WTC11 (cell line): Measurements from ENCODE around the gene COL13A1. TPM values are rescaled to one million over a fixed set of nuclear protein-coding genes. Genes with fewer than 3 reads are reported as not detected.

Experiments
- ATAC-seq: fragments of 200-7000 bp; cut with Tn5 transposase; 2 replicates; pipeline ENCODE4 v1.10.0; 2021; ENCODE audit warnings: mild to moderate bottlenecking, moderate library complexity
- CTCF ChIA-PET: fragments of 300-600 bp; sonication (Branson Sonifier 250); formaldehyde crosslinking; loops from one replicate; lab custom pipeline; 2021; ENCODE audit warnings: antibody characterized with exemption; lab: Charles Lee
- POLR2A ChIA-PET: fragments of 350-600 bp; sonication (Branson Sonifier 250); formaldehyde crosslinking; loops from one replicate; lab custom pipeline; 2021; ENCODE audit warnings: antibody characterized with exemption; lab: Charles Lee
- DNase-seq: peaks from one replicate; pipeline ENCODE4 v3.0.0; 2021; ENCODE audit warnings: low spot score
- H3K27ac Mint-ChIP-seq: 2 replicates; pipeline ENCODE4 v1.8.0; 2021; ENCODE audit warnings: mixed read lengths
- H3K27me3 Mint-ChIP-seq: 2 replicates; pipeline ENCODE4 v1.8.0; 2021; ENCODE audit warnings: low read depth, mild to moderate bottlenecking, moderate library complexity, mixed read lengths
- H3K36me3 Mint-ChIP-seq: 2 replicates; pipeline ENCODE4 v1.8.0; 2021; ENCODE audit warnings: mixed read lengths
- H3K4me1 Mint-ChIP-seq: 2 replicates; pipeline ENCODE4 v1.8.0; 2022; ENCODE audit warnings: mixed read lengths
- H3K4me3 Mint-ChIP-seq: 2 replicates; pipeline ENCODE4 v1.8.0; 2021; ENCODE audit warnings: mild to moderate bottlenecking, moderate library complexity, mixed read lengths
- H3K9me3 Mint-ChIP-seq: 2 replicates; pipeline ENCODE4 v1.8.0; 2021; ENCODE audit warnings: mixed read lengths
- ATF6 ChIP-seq: sonication (generic); formaldehyde crosslinking; IDR thresholded peaks from 2 replicates; pipeline ENCODE4 v1.8.1; 2023; ENCODE audit warnings: mild to moderate bottlenecking, missing genetic modification reagents
- ELF4 ChIP-seq: sonication (generic); formaldehyde crosslinking; IDR thresholded peaks from 2 replicates; pipeline ENCODE4 v1.8.1; 2022; ENCODE audit warnings: low read depth, mild to moderate bottlenecking, moderate library complexity, missing genetic modification reagents
- EMX1 ChIP-seq: fragments of 250-450 bp; sonication (Bioruptor Pico); IDR thresholded peaks from 2 replicates; pipeline ENCODE4 v1.8.0; 2021; ENCODE audit warnings: mild to moderate bottlenecking
- ERG ChIP-seq: fragments of 250-450 bp; sonication (Bioruptor Pico); IDR thresholded peaks from 2 replicates; pipeline ENCODE4 v1.8.0; 2021; ENCODE audit warnings: mild to moderate bottlenecking
- FOXP1 ChIP-seq: sonication (generic); formaldehyde crosslinking; IDR thresholded peaks from 2 replicates; pipeline ENCODE4 v1.8.0; 2022; ENCODE audit warnings: missing genetic modification reagents, mild to moderate bottlenecking, moderate library complexity, borderline replicate concordance
- HMGA2 ChIP-seq: fragments of 250-450 bp; sonication (Bioruptor Pico); IDR thresholded peaks from 2 replicates; pipeline ENCODE4 v1.4.0; 2021; ENCODE audit warnings: mild to moderate bottlenecking, moderate library complexity
- HMGXB4 ChIP-seq: sonication (generic); formaldehyde crosslinking; IDR thresholded peaks from 2 replicates; pipeline ENCODE4 v1.8.1; 2023; ENCODE audit warnings: mild to moderate bottlenecking, moderate library complexity, missing genetic modification reagents
- IRF1 ChIP-seq: sonication (generic); formaldehyde crosslinking; IDR thresholded peaks from 2 replicates; pipeline ENCODE4 v1.8.0; 2023; ENCODE audit warnings: missing genetic modification reagents
- MAX ChIP-seq: sonication (generic); formaldehyde crosslinking; IDR thresholded peaks from 2 replicates; pipeline ENCODE4 v1.8.0; 2022; ENCODE audit warnings: mild to moderate bottlenecking, missing genetic modification reagents
- NFATC4 ChIP-seq: fragments of 250-450 bp; sonication (Bioruptor Pico); IDR thresholded peaks from 2 replicates; pipeline ENCODE4 v1.9.0; 2021; ENCODE audit warnings: mild to moderate bottlenecking
- PREB ChIP-seq: sonication (generic); formaldehyde crosslinking; IDR thresholded peaks from 2 replicates; pipeline ENCODE4 v1.8.1; 2022; ENCODE audit warnings: mild to moderate bottlenecking, missing genetic modification reagents, moderate library complexity, borderline replicate concordance
- SOX15 ChIP-seq: fragments of 250-450 bp; sonication (Bioruptor Pico); IDR thresholded peaks from 2 replicates; pipeline ENCODE4 v1.9.0; 2021; ENCODE audit warnings: mild to moderate bottlenecking
- STAT6 ChIP-seq: sonication (generic); formaldehyde crosslinking; conservative IDR thresholded peaks from 2 replicates; pipeline ENCODE4 v1.8.1; 2023; ENCODE audit warnings: mild to moderate bottlenecking, low read depth, missing genetic modification reagents, moderate library complexity
- TP53 ChIP-seq: sonication (generic); formaldehyde crosslinking; IDR thresholded peaks from 2 replicates; pipeline ENCODE4 v1.8.1; 2023; ENCODE audit warnings: mild to moderate bottlenecking, missing genetic modification reagents
- ZNF121 ChIP-seq: sonication (generic); formaldehyde crosslinking; IDR thresholded peaks from 2 replicates; pipeline ENCODE4 v1.8.0; 2023; ENCODE audit warnings: missing genetic modification reagents
- ZNF138 ChIP-seq: sonication (generic); formaldehyde crosslinking; conservative IDR thresholded peaks from 2 replicates; pipeline ENCODE4 v1.8.1; 2022; ENCODE audit warnings: mild to moderate bottlenecking, moderate library complexity, missing genetic modification reagents
- ZNF317 ChIP-seq: sonication (generic); formaldehyde crosslinking; IDR thresholded peaks from 2 replicates; pipeline ENCODE4 v1.8.1; 2023; ENCODE audit warnings: low read depth, mild to moderate bottlenecking, moderate library complexity, missing genetic modification reagents, borderline replicate concordance
- ZNF532 ChIP-seq: fragments of 250-450 bp; sonication (Bioruptor Pico); IDR thresholded peaks from 2 replicates; pipeline ENCODE4 v1.9.0; 2021; ENCODE audit warnings: mild to moderate bottlenecking, borderline replicate concordance
- ZSCAN18 ChIP-seq: fragments of 250-450 bp; sonication (Bioruptor Pico); IDR thresholded peaks from 2 replicates; pipeline ENCODE4 v2.1.2; 2022; ENCODE audit warnings: mild to moderate bottlenecking, moderate library complexity
- total RNA-seq: library from RNA; stranded (reverse); gene quantifications from 3 replicates; pipeline ENCODE4 v1.2.3, GENCODE V29; 2021

The COL13A1 gene
- total RNA-seq, 1 experiment from 2014 or later, result 7.1 TPM

GRCh38 chr10:69972981-69973397, 171.3 kb downstream of the COL13A1 start:
- ATAC-seq, result no peak
- Mint-ChIP-seq H3K4me1 (peaks cover 16% of the 10 kb centered on the region), H3K27me3 (peaks cover 46% of the 10 kb centered on the region), H3K36me3 (peaks cover 3% of the 10 kb centered on the region), H3K4me3 (no peak overlapping the region)
- POLR2A ChIA-PET, result no interaction called here
- CTCF ChIA-PET, result interaction anchor here (1.4 to 4.5 kb wide), 3 partner anchors 15 to 173 kb away, joined by 6 to 18 read pairs (median 6); partner anchors contain the start of gene TYSND1
- TF ChIP-seq HMGXB4 (no peak), ZNF317 (no peak), ATF6 (no peak), ZNF121 (CRISPR knock-in tag) (no peak), MAX (no peak), ZNF532 (CRISPR knock-in tag) (no peak), SOX15 (CRISPR knock-in tag) (no peak), FOXP1 (CRISPR knock-in tag) (no peak)
- TF ChIP-seq, all 79 proteins: peak for 0
- Mint-ChIP-seq H3K9me3 (peaks cover 15% of the 10 kb centered on the region), H3K27ac (no peak overlapping the region)
- no peak for DNase-seq

- CTCF ChIA-PET, result interaction anchor here (1.4 to 4.5 kb wide), 3 partner anchors 15 to 173 kb away, joined by 6 to 18 read pairs (median 6); partner anchors contain the start of gene TYSND1
- peaks cover 46% of the 10 kb centered on the region for H3K27me3 Mint-ChIP-seq
- H3K9me3 Mint-ChIP-seq, result peaks cover 19% of the 10 kb centered on the region
- no peak overlapping the region for H3K4me3 Mint-ChIP-seq
- no peak overlapping the region for H3K27ac Mint-ChIP-seq
- POLR2A ChIA-PET, result no interaction called here
- no peak for DNase-seq
- peaks cover 16% of the 10 kb centered on the region for H3K4me1 Mint-ChIP-seq
- no peak for ATAC-seq
- H3K36me3 Mint-ChIP-seq, result peaks cover 3% of the 10 kb centered on the region
- TF ChIP-seq EMX1 (CRISPR knock-in tag), result no peak
- TF ChIP-seq ERG (CRISPR knock-in tag), result no peak
- no peak for TF ChIP-seq STAT6 (CRISPR knock-in tag)
- TF ChIP-seq HMGA2 (CRISPR knock-in tag), result no peak
- no peak for TF ChIP-seq NFATC4 (CRISPR knock-in tag)
- no peak for TF ChIP-seq ZNF138 (CRISPR knock-in tag)
- no peak for TF ChIP-seq ELF4 (CRISPR knock-in tag)
- no peak for TF ChIP-seq ZSCAN18 (CRISPR knock-in tag)
- no peak for TF ChIP-seq PREB (CRISPR knock-in tag)
- no peak for TF ChIP-seq IRF1
- no peak for TF ChIP-seq TP53
Observed at GRCh38 chr10:69973678-69974077, 172.0 kb downstream of the COL13A1 start.
